Nephron (organoid): ENCODE data around the gene SOCS6.

ENCODE experiments used
- H3K27ac Mint-ChIP-seq, 3 experiments: 2 replicates each; pipeline ENCODE4 v1.8.0; 2020; ENCODE audit warnings: mixed read lengths in 3 of 3, mild to moderate bottlenecking in 2 of 3, moderate library complexity in 1 of 3
- H3K27me3 Mint-ChIP-seq: 2 replicates; pipeline ENCODE4 v1.8.0; 2021; ENCODE audit warnings: low read depth, mild to moderate bottlenecking, moderate library complexity, mixed read lengths
- H3K36me3 Mint-ChIP-seq: 2 replicates; pipeline ENCODE4 v1.8.0; 2020; ENCODE audit warnings: low read depth, mixed read lengths
- H3K4me1 Mint-ChIP-seq: 2 replicates; pipeline ENCODE4 v1.8.0; 2020; ENCODE audit warnings: mixed read lengths
- H3K4me3 Mint-ChIP-seq, 3 experiments: 2 replicates each; pipeline ENCODE4 v1.8.0; 2020; ENCODE audit warnings: mild to moderate bottlenecking in 3 of 3, mixed read lengths in 3 of 3, moderate library complexity in 2 of 3
- H3K9me3 Mint-ChIP-seq: 2 replicates; pipeline ENCODE4 v1.8.0; 2020; ENCODE audit warnings: mixed read lengths
- CTCF ChIP-seq, 3 experiments: fragments of 200-600 bp; sonication (generic); IDR thresholded peaks; one replicate each; pipeline ENCODE4 v1.5.0; 2021; ENCODE audit warnings: antibody characterized with exemption in 3 of 3; ENCODE audit not compliant: unreplicated experiment in 3 of 3

The SOCS6 gene

GRCh38 chr18:70296289-70296688, 7.4 kb downstream of the SOCS6 start:
- Mint-ChIP-seq H3K4me1 (peaks cover 52% of the 10 kb centered on the region), H3K36me3 (peaks cover 15% of the 10 kb centered on the region), H3K4me3 (no peak overlapping the region), H3K27me3 (no peaks in the 10 kb centered on the region), H3K9me3 (no peaks in the 10 kb centered on the region), H3K27ac (peak overlapping the region in 1 of 3 experiments; percentile 21)
- TF ChIP-seq CTCF (IDR thresholded peaks at IDR 0.05; ENCODE audit: unreplicated experiment in 3 of 3), result no peak

- Mint-ChIP-seq H3K36me3 (peaks cover 13% of the 10 kb centered on the region), H3K27ac (no peak overlapping the region), H3K27me3 (no peaks in the 10 kb centered on the region), H3K4me1 (peaks cover 47% of the 10 kb centered on the region), H3K4me3 (no peak overlapping the region), H3K9me3 (no peaks in the 10 kb centered on the region)
- no peak for TF ChIP-seq CTCF (IDR thresholded peaks at IDR 0.05; ENCODE audit: unreplicated experiment in 3 of 3)
Measured at GRCh38 chr18:70296781-70297180, 7.9 kb downstream of the SOCS6 start.

- Mint-ChIP-seq H3K27ac (no peak overlapping the region), H3K4me3 (no peak overlapping the region), H3K4me1 (peaks cover 28% of the 10 kb centered on the region), H3K36me3 (peaks cover 14% of the 10 kb centered on the region), H3K27me3 (no peaks in the 10 kb centered on the region), H3K9me3 (no peaks in the 10 kb centered on the region)
- TF ChIP-seq CTCF (IDR thresholded peaks at IDR 0.05; ENCODE audit: unreplicated experiment in 3 of 3), result no peak
Measured at GRCh38 chr18:70299393-70299792, 10.5 kb downstream of the SOCS6 start.

GRCh38 chr18:70301667-70302066, 12.8 kb downstream of the SOCS6 start:
- H3K27me3 Mint-ChIP-seq, result no peaks in the 10 kb centered on the region
- H3K4me1 Mint-ChIP-seq, result peaks cover 6% of the 10 kb centered on the region
- no peak for TF ChIP-seq CTCF (IDR thresholded peaks at IDR 0.05; ENCODE audit: unreplicated experiment in 3 of 3)
- H3K27ac Mint-ChIP-seq, result no peak overlapping the region
- peaks cover 23% of the 10 kb centered on the region for H3K36me3 Mint-ChIP-seq
- no peak overlapping the region for H3K4me3 Mint-ChIP-seq
- peaks cover 5% of the 10 kb centered on the region for H3K9me3 Mint-ChIP-seq

GRCh38 chr18:70308555-70309294, 19.9 kb downstream of the SOCS6 start:
- TF ChIP-seq CTCF (IDR thresholded peaks at IDR 0.05; ENCODE audit: unreplicated experiment in 3 of 3), result no peak
- H3K4me3 Mint-ChIP-seq, result no peak overlapping the region
- H3K27me3 Mint-ChIP-seq, result no peaks in the 10 kb centered on the region
- peaks cover 13% of the 10 kb centered on the region for H3K9me3 Mint-ChIP-seq
- H3K27ac Mint-ChIP-seq, result no peak overlapping the region
- peaks cover 39% of the 10 kb centered on the region for H3K36me3 Mint-ChIP-seq
- no peaks in the 10 kb centered on the region for H3K4me1 Mint-ChIP-seq
